ENCODE results near the gene G3BP1.
A peak's percentile ranks its signal among the peaks of the same experiment; 100 is the strongest.
"Not testable (repeated sequence)": the region's sequence is repeated elsewhere in the genome, so short reads cannot be mapped to it uniquely, and the experiment has no call there.

The G3BP1 gene

GRCh38 chr5:151771259-151772028, at the start of gene G3BP1:
Gene G3BP1, plus strand, starts transcription at chr5:151771954. Its CDS starts 14,667 bp downstream, at chr5:151786621.
- DNase-seq: peak; percentile 100
- TF ChIP-seq GATA1 (IDR thresholded peaks at IDR 0.05; ENCODE audit: low read depth, low read length) (no peak), POLR2A (IDR thresholded peaks at IDR 0.05; ENCODE audit: low read length) (peak; percentile 98)

- TF ChIP-seq GATA1 (IDR thresholded peaks at IDR 0.05; ENCODE audit: low read depth, low read length) (no peak), POLR2A (IDR thresholded peaks at IDR 0.05; ENCODE audit: low read length) (no peak)
These were observed 49.2 kb upstream of the G3BP1 start for GRCh38 chr5:151722546-151722945.

GRCh38 chr5:151724360-151724759, 47.4 kb upstream of the G3BP1 start:
- no peak for DNase-seq
- no peak for TF ChIP-seq GATA1 (IDR thresholded peaks at IDR 0.05; ENCODE audit: low read depth, low read length)
- no peak for TF ChIP-seq POLR2A (IDR thresholded peaks at IDR 0.05; ENCODE audit: low read length)

More at GRCh38 chr5:151722546-151722945, 49.2 kb upstream of the G3BP1 start:
- DNase-seq: no peak

GRCh38 chr5:151729597-151729996, 42.2 kb upstream of the G3BP1 start:
- DNase-seq: not testable (repeated sequence)

- DNase-seq: no peak
- TF ChIP-seq GATA1 (IDR thresholded peaks at IDR 0.05; ENCODE audit: low read depth, low read length) (no peak), POLR2A (IDR thresholded peaks at IDR 0.05; ENCODE audit: low read length) (no peak)
These were observed 41.4 kb upstream of the G3BP1 start for GRCh38 chr5:151730381-151730780.

GRCh38 chr5:151733358-151734063, 38.2 kb upstream of the G3BP1 start:
- TF ChIP-seq POLR2A (IDR thresholded peaks at IDR 0.05; ENCODE audit: low read length): no peak
- no peak for TF ChIP-seq GATA1 (IDR thresholded peaks at IDR 0.05; ENCODE audit: low read depth, low read length)
- DNase-seq: no peak

GRCh38 chr5:151734064-151734408, 37.7 kb upstream of the G3BP1 start:
- TF ChIP-seq GATA1 (IDR thresholded peaks at IDR 0.05; ENCODE audit: low read depth, low read length) (no peak), POLR2A (IDR thresholded peaks at IDR 0.05; ENCODE audit: low read length) (no peak)
- no peak for DNase-seq

GRCh38 chr5:151735646-151736045, 36.1 kb upstream of the G3BP1 start:
- no peak for TF ChIP-seq GATA1 (IDR thresholded peaks at IDR 0.05; ENCODE audit: low read depth, low read length)
- no peak for TF ChIP-seq POLR2A (IDR thresholded peaks at IDR 0.05; ENCODE audit: low read length)
- no peak for DNase-seq

GRCh38 chr5:151737431-151737830, 34.3 kb upstream of the G3BP1 start:
- no peak for TF ChIP-seq GATA1 (IDR thresholded peaks at IDR 0.05; ENCODE audit: low read depth, low read length)
- DNase-seq: no peak

- no peak for TF ChIP-seq GATA1 (IDR thresholded peaks at IDR 0.05; ENCODE audit: low read depth, low read length)
- no peak for TF ChIP-seq POLR2A (IDR thresholded peaks at IDR 0.05; ENCODE audit: low read length)
- DNase-seq: no peak
These were observed 33.5 kb upstream of the G3BP1 start for GRCh38 chr5:151738125-151738848.

GRCh38 chr5:151739395-151739794, 32.4 kb upstream of the G3BP1 start:
- TF ChIP-seq GATA1 (IDR thresholded peaks at IDR 0.05; ENCODE audit: low read depth, low read length): no peak
- no peak for TF ChIP-seq POLR2A (IDR thresholded peaks at IDR 0.05; ENCODE audit: low read length)
- DNase-seq: no peak

GRCh38 chr5:151739939-151740335, 31.8 kb upstream of the G3BP1 start:
- TF ChIP-seq POLR2A (IDR thresholded peaks at IDR 0.05; ENCODE audit: low read length): no peak
- TF ChIP-seq GATA1 (IDR thresholded peaks at IDR 0.05; ENCODE audit: low read depth, low read length): no peak
- DNase-seq: no peak

GRCh38 chr5:151740336-151740942, 31.3 kb upstream of the G3BP1 start:
- no peak for TF ChIP-seq GATA1 (IDR thresholded peaks at IDR 0.05; ENCODE audit: low read depth, low read length)
- TF ChIP-seq POLR2A (IDR thresholded peaks at IDR 0.05; ENCODE audit: low read length): no peak
- DNase-seq: peak; percentile 65 to 80

GRCh38 chr5:151740958-151741373, 30.8 kb upstream of the G3BP1 start:
- no peak for DNase-seq
- TF ChIP-seq POLR2A (IDR thresholded peaks at IDR 0.05; ENCODE audit: low read length) (no peak), GATA1 (IDR thresholded peaks at IDR 0.05; ENCODE audit: low read depth, low read length) (no peak)
